HEK293 (cell line): Measurements from ENCODE around the gene FAM151B.

Experiments used
- CTCF ChIA-PET: fragments of 350-600 bp; formaldehyde crosslinking; extraction: SDS; loops from one replicate; lab custom pipeline; 2021; ENCODE audit warnings: antibody characterized with exemption; lab: Yijun Ruan, JAX
- POLR2A ChIA-PET: fragments of 300-600 bp; formaldehyde crosslinking; extraction: SDS; loops from one replicate; lab custom pipeline; 2020; ENCODE audit warnings: antibody characterized with exemption, inconsistent platforms; lab: Yijun Ruan, JAX
- H3K27ac ChIP-seq: fragments of 200-500 bp; sonication (Bioruptor generic); 2 replicates; pipeline ENCODE4 v1.5.1; 2014; ENCODE audit warnings: low read depth, low read length, control low read depth, inconsistent platforms; ENCODE audit errors: extremely low read depth
- H3K36me3 ChIP-seq, 2 experiments: fragments of 200-500 bp in 1 of 2; sonication (Bioruptor generic) in 1 of 2; 1 replicate in 1 of 2; 2 replicates in 1 of 2; pipeline ENCODE4 v1.5.1; 2014 to 2017; ENCODE audit warnings: inconsistent platforms in 2 of 2, low read length in 2 of 2; ENCODE audit not compliant: control insufficient read depth in 2 of 2, insufficient read depth in 1 of 2
- H3K4me1 ChIP-seq: fragments of 200-500 bp; sonication (Bioruptor generic); 2 replicates; pipeline ENCODE4 v1.5.1; 2014; ENCODE audit warnings: mild to moderate bottlenecking, low read length, inconsistent platforms; ENCODE audit not compliant: control insufficient read depth, insufficient read depth
- H3K4me3 ChIP-seq: 2 replicates; pipeline ENCODE4 v1.5.1; 2011; ENCODE audit warnings: low read depth, mild to moderate bottlenecking, control low read depth, low read length, moderate library complexity
- H3K9me3 ChIP-seq: fragments of 200-500 bp; sonication (Bioruptor generic); 2 replicates; pipeline ENCODE4 v1.5.1; 2014; ENCODE audit warnings: low read depth, low read length, inconsistent platforms; ENCODE audit not compliant: control insufficient read depth, insufficient read depth
- ATF2 ChIP-seq: fragments of 450-650 bp; formaldehyde crosslinking; IDR thresholded peaks from 2 replicates; pipeline ENCODE4 v1.5.1; 2016; ENCODE audit warnings: missing biosample characterization, missing genetic modification characterization, low read depth
- BCL6B ChIP-seq: fragments of 450-650 bp; formaldehyde crosslinking; IDR thresholded peaks from 2 replicates; pipeline ENCODE4 v1.5.1; 2017; ENCODE audit warnings: missing biosample characterization, missing genetic modification characterization
- IKZF3 ChIP-seq: fragments of 450-650 bp; IDR thresholded peaks from 2 replicates; pipeline ENCODE4 v1.5.0; 2018; ENCODE audit warnings: missing biosample characterization, mild to moderate bottlenecking, missing genetic modification characterization, moderate library complexity
- PRDM1 ChIP-seq: fragments of 450-650 bp; formaldehyde crosslinking; IDR thresholded peaks from 2 replicates; pipeline ENCODE4; 2016; ENCODE audit warnings: missing biosample characterization, missing genetic modification characterization
- REST ChIP-seq: fragments of 450-650 bp; formaldehyde crosslinking; IDR thresholded peaks from 2 replicates; pipeline ENCODE4 v1.5.1; 2016; ENCODE audit warnings: missing biosample characterization, missing genetic modification characterization
- SP3 ChIP-seq: fragments of 450-650 bp; formaldehyde crosslinking; IDR thresholded peaks from 2 replicates; pipeline ENCODE4 v1.5.1; 2016; ENCODE audit warnings: missing biosample characterization, missing genetic modification characterization
- ZBTB7A ChIP-seq: fragments of 450-650 bp; formaldehyde crosslinking; IDR thresholded peaks from 2 replicates; pipeline ENCODE4 v1.5.1; 2016; ENCODE audit warnings: low read depth, missing biosample characterization, missing genetic modification characterization
- ZFP41 ChIP-seq: fragments of 450-650 bp; formaldehyde crosslinking; IDR thresholded peaks from 2 replicates; pipeline ENCODE4 v1.5.1; 2016; ENCODE audit warnings: missing biosample characterization, missing genetic modification characterization, borderline replicate concordance
- ZNF138 ChIP-seq: fragments of 450-650 bp; formaldehyde crosslinking; IDR thresholded peaks from 2 replicates; pipeline ENCODE4 v1.5.1; 2016; ENCODE audit warnings: missing biosample characterization, missing genetic modification characterization, borderline replicate concordance
- ZNF155 ChIP-seq: fragments of 450-650 bp; formaldehyde crosslinking; IDR thresholded peaks from 2 replicates; pipeline ENCODE4 v1.5.1; 2016; ENCODE audit warnings: missing biosample characterization, missing genetic modification characterization
- ZNF16 ChIP-seq: fragments of 450-650 bp; formaldehyde crosslinking; IDR thresholded peaks from 2 replicates; pipeline ENCODE4 v1.5.1; 2016; ENCODE audit warnings: low read depth, missing biosample characterization, missing genetic modification characterization
- ZNF174 ChIP-seq: fragments of 450-650 bp; formaldehyde crosslinking; IDR thresholded peaks from 2 replicates; pipeline ENCODE4 v1.5.0; 2017; ENCODE audit warnings: missing biosample characterization, mild to moderate bottlenecking, missing genetic modification characterization
- ZNF175 ChIP-seq: fragments of 450-650 bp; formaldehyde crosslinking; IDR thresholded peaks from 2 replicates; pipeline ENCODE4 v1.5.1; 2016; ENCODE audit warnings: missing biosample characterization, missing genetic modification characterization
- ZNF248 ChIP-seq: fragments of 450-650 bp; formaldehyde crosslinking; IDR thresholded peaks from 2 replicates; pipeline ENCODE4 v1.5.1; 2017; ENCODE audit warnings: missing biosample characterization, missing genetic modification characterization
- ZNF366 ChIP-seq: fragments of 450-650 bp; formaldehyde crosslinking; conservative IDR thresholded peaks from 2 replicates; pipeline ENCODE4 v1.5.1; 2016; ENCODE audit warnings: missing biosample characterization, missing genetic modification characterization
- ZNF404 ChIP-seq: fragments of 450-650 bp; formaldehyde crosslinking; IDR thresholded peaks from 2 replicates; pipeline ENCODE4 v1.5.1; 2017; ENCODE audit warnings: missing biosample characterization, missing genetic modification characterization
- ZNF433 ChIP-seq: fragments of 450-650 bp; formaldehyde crosslinking; IDR thresholded peaks from 2 replicates; pipeline ENCODE4 v1.5.1; 2016; ENCODE audit warnings: missing biosample characterization, missing genetic modification characterization, low read depth
- ZNF513 ChIP-seq: fragments of 450-650 bp; IDR thresholded peaks from 2 replicates; pipeline ENCODE4 v1.5.1; 2018; ENCODE audit warnings: missing biosample characterization, missing genetic modification characterization
- ZNF544 ChIP-seq: fragments of 450-650 bp; formaldehyde crosslinking; IDR thresholded peaks from 2 replicates; pipeline ENCODE4 v1.5.0; 2017; ENCODE audit warnings: missing biosample characterization, missing genetic modification characterization
- ZNF623 ChIP-seq: fragments of 450-650 bp; formaldehyde crosslinking; IDR thresholded peaks from 2 replicates; pipeline ENCODE4 v1.5.1; 2016; ENCODE audit warnings: missing biosample characterization, missing genetic modification characterization
- ZNF645 ChIP-seq: fragments of 450-650 bp; formaldehyde crosslinking; IDR thresholded peaks from 2 replicates; pipeline ENCODE4; 2016; ENCODE audit warnings: missing biosample characterization, missing genetic modification characterization
- ZNF677 ChIP-seq: fragments of 450-650 bp; IDR thresholded peaks from 2 replicates; pipeline ENCODE4 v1.5.0; 2018; ENCODE audit warnings: missing biosample characterization, mild to moderate bottlenecking, missing genetic modification characterization, moderate library complexity
- ZNF704 ChIP-seq: fragments of 450-650 bp; formaldehyde crosslinking; IDR thresholded peaks from 2 replicates; pipeline ENCODE4 v1.5.1; 2016; ENCODE audit warnings: missing biosample characterization, missing genetic modification characterization
- ZNF707 ChIP-seq: fragments of 450-650 bp; formaldehyde crosslinking; IDR thresholded peaks from 2 replicates; pipeline ENCODE4 v1.5.1; 2016; ENCODE audit warnings: missing biosample characterization, missing genetic modification characterization
- ZNF747 ChIP-seq: fragments of 450-650 bp; formaldehyde crosslinking; IDR thresholded peaks from 2 replicates; pipeline ENCODE4 v1.5.1; 2016; ENCODE audit warnings: missing biosample characterization, missing genetic modification characterization
- TF ChIP-seq, protein P1 (sequence below): fragments of 450-650 bp; formaldehyde crosslinking; IDR thresholded peaks from 2 replicates; pipeline ENCODE4 v1.5.1; 2016; ENCODE audit warnings: missing biosample characterization, missing genetic modification characterization

Gene FAM151B

GRCh38 chr5:80555099-80555498 is 67.2 kb downstream of the FAM151B start:
- no peak overlapping the region for H3K27ac ChIP-seq

GRCh38 chr5:80559244-80559643 is 71.3 kb downstream of the FAM151B start:
- Histone ChIP-seq H3K36me3 (no peaks in the 10 kb centered on the region), H3K4me1 (peaks cover 7% of the 10 kb centered on the region; the same call in 1 of the 2 replicates), H3K9me3 (no peaks in the 10 kb centered on the region), H3K4me3 (no peak overlapping the region), H3K27ac (no peak overlapping the region)
- ChIA-PET CTCF (interaction anchor here (0.6 kb wide), 1 partner anchor 549 kb away, joined by 3 read pairs; no protein-coding TSS in a partner anchor), POLR2A (no interaction called here)
- TF ChIP-seq ZNF174 (no peak), ZNF138 (tag by site-specific recombination) (no peak), REST (tag by site-specific recombination) (no peak), ZBTB7A (tag by site-specific recombination) (no peak), ZNF645 (tag by site-specific recombination) (no peak), ZNF704 (tag by site-specific recombination) (no peak), ZNF248 (tag by site-specific recombination) (no peak), PRDM1 (tag by site-specific recombination) (no peak), ZNF155 (tag by site-specific recombination) (no peak), ATF2 (tag by site-specific recombination) (no peak), ZNF404 (no peak)
- TF ChIP-seq, protein P1, sequence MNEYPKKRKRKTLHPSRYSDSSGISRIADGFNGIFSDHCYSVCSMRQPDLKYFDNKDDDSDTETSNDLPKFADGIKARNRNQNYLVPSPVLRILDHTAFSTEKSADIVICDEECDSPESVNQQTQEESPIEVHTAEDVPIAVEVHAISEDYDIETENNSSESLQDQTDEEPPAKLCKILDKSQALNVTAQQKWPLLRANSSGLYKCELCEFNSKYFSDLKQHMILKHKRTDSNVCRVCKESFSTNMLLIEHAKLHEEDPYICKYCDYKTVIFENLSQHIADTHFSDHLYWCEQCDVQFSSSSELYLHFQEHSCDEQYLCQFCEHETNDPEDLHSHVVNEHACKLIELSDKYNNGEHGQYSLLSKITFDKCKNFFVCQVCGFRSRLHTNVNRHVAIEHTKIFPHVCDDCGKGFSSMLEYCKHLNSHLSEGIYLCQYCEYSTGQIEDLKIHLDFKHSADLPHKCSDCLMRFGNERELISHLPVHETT (tag by site-specific recombination) = no peak

More at GRCh38 chr5:80555099-80555498, 67.2 kb downstream of the FAM151B start:
- ChIA-PET CTCF (no interaction called here), POLR2A (no interaction called here)
- no peak for TF ChIP-seq ZNF366 (tag by site-specific recombination)
- no peak for TF ChIP-seq ZNF677 (tag by site-specific recombination)
- no peak for TF ChIP-seq ZNF175 (tag by site-specific recombination)
- no peak for TF ChIP-seq ZFP41 (tag by site-specific recombination)
- no peak for TF ChIP-seq ZNF16 (tag by site-specific recombination)
- no peak for TF ChIP-seq ZNF707 (tag by site-specific recombination)
- TF ChIP-seq BCL6B (tag by site-specific recombination) = no peak
- no peak for TF ChIP-seq ZNF513
- TF ChIP-seq ZNF544 = no peak
- TF ChIP-seq ZNF623 (tag by site-specific recombination) = no peak
- TF ChIP-seq ZNF433 (tag by site-specific recombination) = no peak
- no peak for TF ChIP-seq IKZF3
- no peak for TF ChIP-seq SP3 (tag by site-specific recombination)
- TF ChIP-seq ZNF747 (tag by site-specific recombination) = no peak
- Histone ChIP-seq H3K4me3 (no peak overlapping the region), H3K4me1 (peaks cover 7% of the 10 kb centered on the region; the same call in 1 of the 2 replicates), H3K36me3 (no peaks in the 10 kb centered on the region), H3K9me3 (no peaks in the 10 kb centered on the region)
